ENCODE measurements around the gene KRT6C. TPM values are rescaled to one million over a fixed set of nuclear protein-coding genes. Genes with fewer than 3 reads are reported as not detected.
A peak's percentile ranks its signal among the peaks of the same experiment; 100 is the strongest.
"Not testable (repeated sequence)": the region's sequence is repeated elsewhere in the genome, so short reads cannot be mapped to it uniquely, and the experiment has no call there.

KRT6C gene
- total and polyA plus RNA-seq, 5 experiments from 2014 or later, result not detected

DNA sequence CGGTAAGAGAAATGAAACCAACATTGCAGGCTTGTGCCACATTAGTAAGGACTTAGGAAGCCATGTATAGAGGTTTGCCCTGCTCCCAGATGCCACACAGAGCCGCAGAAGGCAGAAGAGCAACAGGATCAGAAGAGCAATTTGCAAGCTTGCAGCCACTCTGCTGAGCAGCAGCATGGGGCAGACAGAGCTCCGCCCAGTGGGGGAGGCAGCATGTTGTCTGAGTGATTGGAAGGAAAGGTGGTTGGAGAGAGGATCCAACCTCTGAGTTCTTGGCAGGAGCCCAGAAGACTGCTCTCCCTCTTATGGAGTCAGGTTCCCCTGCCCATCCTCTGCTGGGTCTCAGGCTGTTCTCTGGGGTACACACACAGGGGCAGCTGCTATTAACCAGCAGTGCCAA is 21.8 kb upstream of the KRT6C start:
- DNase-seq (no peak), ATAC-seq (no peak)
- Mint-ChIP-seq H3K27ac (peak overlapping the region in 1 of 10 donors; percentile 5), H3K36me3 (no peaks in the 10 kb centered on the region), H3K4me3 (no peak overlapping the region), H3K9me3 (no peaks in the 10 kb centered on the region), H3K27me3 (peaks cover 12 to 58% (median 31%) of the 10 kb centered on the region in 5 donors), H3K4me1 (peaks cover 0 to 5% (median 3%) of the 10 kb centered on the region in 4 donors)
- POLR2A ChIA-PET, result no interaction called here

DNA sequence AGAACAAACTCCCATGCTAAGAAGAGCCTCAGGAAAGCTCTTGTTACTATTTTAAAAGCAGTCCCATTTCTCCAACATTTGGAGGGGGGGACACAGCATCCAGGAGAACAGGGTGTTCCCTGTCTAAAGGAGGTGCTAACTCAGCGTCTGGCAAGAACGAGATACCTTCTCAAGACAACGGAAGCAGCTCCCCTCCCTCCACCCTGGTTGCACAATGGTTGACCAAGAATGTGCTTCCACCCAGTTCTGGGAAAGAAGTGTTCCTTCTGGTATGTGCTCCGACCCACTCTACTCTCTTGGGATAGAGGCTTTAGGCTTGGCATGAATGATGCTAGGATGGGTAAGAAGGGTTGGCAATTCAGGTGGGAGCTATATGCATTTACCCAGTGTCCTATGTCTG is 20.9 kb upstream of the KRT6C start:
- no peaks in the 10 kb centered on the region for H3K9me3 Mint-ChIP-seq
- H3K27me3 Mint-ChIP-seq, result peaks cover 12 to 58% (median 31%) of the 10 kb centered on the region in 5 donors
- peaks cover 0 to 5% (median 3%) of the 10 kb centered on the region in 4 donors for H3K4me1 Mint-ChIP-seq
- POLR2A ChIA-PET, result no interaction called here
- H3K27ac Mint-ChIP-seq, result no peak overlapping the region
- H3K4me3 Mint-ChIP-seq, result no peak overlapping the region
- no peak for ATAC-seq
- no peaks in the 10 kb centered on the region for H3K36me3 Mint-ChIP-seq
- DNase-seq, result no peak

GRCh38 chr12:52494100-52494499 is 20.5 kb upstream of the KRT6C start:
- peaks cover 0 to 5% (median 3%) of the 10 kb centered on the region in 4 donors for H3K4me1 Mint-ChIP-seq
- POLR2A ChIA-PET, result no interaction called here
- H3K27me3 Mint-ChIP-seq, result peaks cover 12 to 61% (median 31%) of the 10 kb centered on the region in 5 donors

GRCh38 chr12:52493172-52493571 is 19.6 kb upstream of the KRT6C start, which contains the start of gene KRT6A:
KRT6A (minus strand) TSS chr12:52493257; CDS start chr12:52493188, 69 bp downstream.
- no peak within 1 kb of the TSS for H3K27ac Mint-ChIP-seq
- peaks cover 0 to 5% (median 3%) of the 10 kb centered on the region in 4 donors for H3K4me1 Mint-ChIP-seq

More at GRCh38 chr12:52494100-52494499, 20.5 kb upstream of the KRT6C start:
- DNase-seq (no peak), ATAC-seq (no peak)
- no peaks in the 10 kb centered on the region for H3K9me3 Mint-ChIP-seq
- H3K4me3 Mint-ChIP-seq, result no peak overlapping the region
- no peaks in the 10 kb centered on the region for H3K36me3 Mint-ChIP-seq
- no peak overlapping the region for H3K27ac Mint-ChIP-seq

DNA sequence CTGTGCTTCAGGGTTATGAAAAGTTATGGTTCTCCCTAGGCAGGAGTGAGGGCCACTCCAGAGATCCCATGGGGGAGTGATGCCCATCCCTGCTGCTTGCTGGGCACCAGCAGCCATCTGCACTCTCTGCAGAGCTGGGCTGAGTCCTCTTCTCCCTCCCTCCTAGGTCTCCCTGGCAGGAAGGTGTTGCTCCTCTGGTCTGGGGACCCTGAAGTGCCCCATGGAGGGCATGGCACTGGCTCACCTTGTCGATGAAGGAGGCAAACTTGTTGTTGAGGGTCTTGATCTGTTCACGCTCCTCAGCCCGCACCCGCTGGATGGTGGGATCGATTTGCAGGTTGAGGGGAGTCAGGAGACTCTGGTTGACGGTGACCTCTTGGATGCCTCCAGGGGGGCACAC is 18.8 kb upstream of the KRT6C start:
- DNase-seq, POLR2A ChIA-PET, H3K9me3 Mint-ChIP-seq, ATAC-seq, H3K4me1 Mint-ChIP-seq, H3K36me3 Mint-ChIP-seq, H3K27ac Mint-ChIP-seq, H3K4me3 Mint-ChIP-seq: not testable (repeated sequence)
- peaks cover 16 to 65% (median 37%) of the 10 kb centered on the region in 5 donors for H3K27me3 Mint-ChIP-seq

More at GRCh38 chr12:52493172-52493571, 19.6 kb upstream of the KRT6C start, which contains the start of gene KRT6A:
- ATAC-seq (no peak), DNase-seq (no peak)
- H3K27me3 Mint-ChIP-seq, result peaks cover 16 to 65% (median 34%) of the 10 kb centered on the region in 5 donors
- no peak within 1 kb of the TSS for H3K4me3 Mint-ChIP-seq
- no peaks in the 10 kb centered on the region for H3K9me3 Mint-ChIP-seq
- POLR2A ChIA-PET, result no interaction called here
- no peaks in the 10 kb centered on the region for H3K36me3 Mint-ChIP-seq

- H3K27me3 Mint-ChIP-seq, result peaks cover 20 to 71% (median 41%) of the 10 kb centered on the region in 5 donors
- H3K4me3 Mint-ChIP-seq, H3K4me1 Mint-ChIP-seq, H3K36me3 Mint-ChIP-seq, POLR2A ChIA-PET, DNase-seq, H3K9me3 Mint-ChIP-seq, ATAC-seq: not testable (repeated sequence)
- peak overlapping the region in 1 of 10 donors; percentile 81 for H3K27ac Mint-ChIP-seq
Observed at GRCh38 chr12:52491495-52491894, 17.9 kb upstream of the KRT6C start.

- Mint-ChIP-seq H3K9me3 (peaks cover 6 to 18% (median 12%) of the 10 kb centered on the region in 9 donors), H3K36me3 (peaks cover 0 to 13% (median 3%) of the 10 kb centered on the region in 3 donors), H3K4me1 (no peaks in the 10 kb centered on the region), H3K27me3 (peaks cover 24 to 86% (median 43%) of the 10 kb centered on the region in 5 donors), H3K4me3 (no peak overlapping the region), H3K27ac (no peak overlapping the region)
- DNase-seq (no peak), ATAC-seq (no peak)
- POLR2A ChIA-PET, result no interaction called here
Observed at GRCh38 chr12:52488736-52489135, 15.1 kb upstream of the KRT6C start.

GRCh38 chr12:52487744-52488443 is 14.3 kb upstream of the KRT6C start:
- Mint-ChIP-seq H3K27me3 (peaks cover 25 to 86% (median 42%) of the 10 kb centered on the region in 5 donors), H3K9me3 (peaks cover 6 to 19% (median 12%) of the 10 kb centered on the region in 9 donors), H3K36me3 (peaks cover 0 to 13% (median 3%) of the 10 kb centered on the region in 3 donors)
- H3K27ac Mint-ChIP-seq, H3K4me3 Mint-ChIP-seq, ATAC-seq, POLR2A ChIA-PET, H3K4me1 Mint-ChIP-seq, DNase-seq: not testable (repeated sequence)

- H3K4me1 Mint-ChIP-seq, result no peaks in the 10 kb centered on the region
- H3K9me3 Mint-ChIP-seq, result peaks cover 6 to 19% (median 12%) of the 10 kb centered on the region in 9 donors
- DNase-seq, result no peak
- POLR2A ChIA-PET, result no interaction called here
- H3K4me3 Mint-ChIP-seq, result no peak overlapping the region
- H3K27me3 Mint-ChIP-seq, result peaks cover 26 to 83% (median 43%) of the 10 kb centered on the region in 5 donors
- peaks cover 0 to 13% (median 3%) of the 10 kb centered on the region in 3 donors for H3K36me3 Mint-ChIP-seq
- no peak overlapping the region for H3K27ac Mint-ChIP-seq
- no peak for ATAC-seq
Observed at GRCh38 chr12:52487211-52487610, 13.6 kb upstream of the KRT6C start.

DNA sequence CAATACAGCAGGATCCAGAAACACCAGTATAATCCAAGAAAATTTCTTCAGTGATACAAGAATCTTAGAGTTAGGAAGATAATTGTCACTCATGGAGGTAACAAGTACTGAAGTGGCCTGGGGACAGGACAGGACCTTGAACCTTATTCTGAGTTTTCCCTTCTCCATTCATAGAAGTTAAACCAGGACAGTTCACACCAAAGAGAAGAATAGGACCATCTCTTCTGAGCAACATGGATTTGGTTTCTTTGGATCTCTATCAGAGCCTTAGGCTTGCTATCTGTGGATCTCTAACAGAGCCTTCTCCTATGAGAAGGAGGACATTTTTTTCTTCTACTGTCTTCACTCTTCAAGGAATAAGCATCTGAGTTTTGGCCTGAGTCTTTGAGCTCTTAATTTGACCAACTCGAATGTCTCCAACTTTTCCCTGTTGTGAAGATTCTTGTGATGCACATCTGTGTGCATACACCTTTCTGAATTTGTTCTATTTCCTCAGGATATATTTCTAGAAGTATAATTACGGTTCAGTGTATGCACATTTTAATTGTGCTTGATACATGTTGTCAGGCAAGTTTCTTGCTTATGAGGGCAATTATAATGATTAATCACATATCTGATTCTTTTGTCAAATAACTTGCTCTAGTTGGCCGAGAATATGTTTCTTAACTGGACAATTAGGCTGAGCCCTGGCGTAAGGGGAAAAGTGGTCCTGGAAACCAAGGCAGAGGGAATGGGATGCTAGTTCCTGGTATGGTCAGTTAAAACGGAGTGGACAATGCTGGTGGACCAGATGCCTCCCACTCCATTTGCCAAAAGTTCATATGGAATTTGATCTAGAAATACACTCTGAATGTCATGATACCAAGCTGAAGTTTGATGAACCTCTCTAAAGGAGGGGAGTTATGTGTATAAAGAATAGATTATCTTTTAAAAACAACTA is 12.8 kb upstream of the KRT6C start:
- POLR2A ChIA-PET, result no interaction called here

GRCh38 chr12:52480073-52480472 is 6.5 kb upstream of the KRT6C start:
- peaks cover 4 to 14% (median 9%) of the 10 kb centered on the region in 9 donors for H3K9me3 Mint-ChIP-seq
- peaks cover 7 to 26% (median 23%) of the 10 kb centered on the region in 5 donors for H3K27me3 Mint-ChIP-seq
- DNase-seq, result no peak
- no peak overlapping the region for H3K4me3 Mint-ChIP-seq
- POLR2A ChIA-PET, result no interaction called here
- peaks cover 3 to 16% (median 5%) of the 10 kb centered on the region in 3 donors for H3K36me3 Mint-ChIP-seq
- H3K27ac Mint-ChIP-seq, result no peak overlapping the region
- H3K4me1 Mint-ChIP-seq, result no peaks in the 10 kb centered on the region
- ATAC-seq, result no peak

More for the DNA sequence above, 12.8 kb upstream of the KRT6C start:
- no peak for DNase-seq
- H3K27ac Mint-ChIP-seq, result no peak overlapping the region
- ATAC-seq, result no peak
- no peak overlapping the region for H3K4me3 Mint-ChIP-seq
- H3K9me3 Mint-ChIP-seq, result peaks cover 6 to 19% (median 12%) of the 10 kb centered on the region in 9 donors
- H3K27me3 Mint-ChIP-seq, result peaks cover 23 to 76% (median 38%) of the 10 kb centered on the region in 5 donors
- peaks cover 0 to 13% (median 3%) of the 10 kb centered on the region in 3 donors for H3K36me3 Mint-ChIP-seq
- H3K4me1 Mint-ChIP-seq, result no peaks in the 10 kb centered on the region

DNA sequence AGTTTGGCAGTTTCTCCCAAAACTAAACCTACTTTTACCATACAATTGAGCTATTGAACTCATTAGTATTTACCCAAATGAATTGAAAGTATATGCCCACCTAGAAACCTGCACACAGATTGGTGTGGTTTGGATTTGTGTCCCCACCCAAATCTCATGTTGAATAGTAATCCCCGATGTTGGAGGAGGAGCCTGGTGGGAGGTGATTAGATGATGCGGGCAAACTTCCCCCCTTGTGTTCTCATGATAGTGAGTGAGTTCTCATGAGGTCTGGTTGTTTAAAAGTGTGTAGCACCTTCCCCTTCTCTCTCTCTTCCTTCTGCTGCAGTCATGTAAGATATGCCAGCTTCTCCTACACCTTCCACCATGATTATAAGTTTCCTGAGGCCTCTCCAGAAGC is 4.0 kb upstream of the KRT6C start:
- H3K4me3 Mint-ChIP-seq, result no peak overlapping the region
- H3K4me1 Mint-ChIP-seq, result no peaks in the 10 kb centered on the region
- H3K27ac Mint-ChIP-seq, result no peak overlapping the region
- ATAC-seq, result no peak
- H3K36me3 Mint-ChIP-seq, result peaks cover 0 to 7% (median 5%) of the 10 kb centered on the region in 3 donors
- peaks cover under 1 to 10% (median 3%) of the 10 kb centered on the region in 5 donors for H3K27me3 Mint-ChIP-seq
- POLR2A ChIA-PET, result no interaction called here
- H3K9me3 Mint-ChIP-seq, result peaks cover 0 to 4% (median 0%) of the 10 kb centered on the region in 9 donors
- no peak for DNase-seq
